Inflammatory macrophage (primary cell): ENCODE measurements around the gene WDR27.
A peak's percentile ranks its signal among the peaks of the same experiment; 100 is the strongest.

ENCODE experiments used
- DNase-seq, 2 donors: peaks; one replicate each; pipeline ENCODE4 v3.0.0-alpha.2; 2020 to 2022

Gene WDR27

GRCh38 chr6:169590376-169590939, 111.4 kb downstream of the WDR27 start:
- DNase-seq: no peak

GRCh38 chr6:169589699-169590257, 112.1 kb downstream of the WDR27 start:
- peak in 1 of 2 donors; percentile 0 for DNase-seq

DNA sequence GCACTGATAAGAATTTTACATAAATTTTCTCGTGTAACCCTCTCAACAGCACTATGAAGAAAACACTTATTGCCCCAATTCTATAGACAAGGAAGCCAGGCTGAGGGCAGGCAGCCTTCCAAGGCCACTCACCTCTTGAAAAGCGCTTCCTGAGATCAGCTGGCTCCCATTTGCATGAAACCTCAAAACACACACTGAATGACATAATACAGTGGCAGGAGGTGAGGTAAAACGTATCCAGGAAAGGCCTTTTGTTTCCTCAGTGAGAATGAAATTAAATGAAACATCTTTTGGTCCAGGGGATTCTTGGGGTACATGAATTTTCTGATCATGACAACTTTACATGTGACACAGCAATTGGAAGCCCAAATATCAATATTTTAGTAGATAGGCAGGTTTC, 112.5 kb downstream of the WDR27 start:
- no peak for DNase-seq

DNA sequence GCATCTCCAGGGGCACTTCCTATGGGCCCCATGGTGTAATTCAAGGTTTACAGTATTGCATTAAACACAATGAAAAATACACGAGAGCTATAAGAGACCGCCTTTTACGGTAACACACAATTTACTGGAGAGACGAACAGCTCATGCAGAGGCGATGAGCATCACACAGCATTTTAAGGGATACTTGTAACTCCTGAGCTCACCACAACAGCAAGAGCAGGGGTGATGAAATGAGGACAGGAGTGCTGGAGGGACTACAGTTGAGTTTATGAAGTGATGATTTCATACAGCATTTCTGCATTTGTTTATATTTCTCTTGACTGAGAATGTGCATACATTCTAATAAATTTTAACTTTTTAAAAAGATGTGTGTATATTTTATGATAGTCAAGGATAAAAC, 113.9 kb downstream of the WDR27 start:
- no peak for DNase-seq

GRCh38 chr6:169583886-169584541, 117.8 kb downstream of the WDR27 start:
- no peak for DNase-seq

- no peak for DNase-seq
Observed at GRCh38 chr6:169579407-169580111, 122.3 kb downstream of the WDR27 start.

GRCh38 chr6:169577974-169578373, 123.9 kb downstream of the WDR27 start:
- DNase-seq: no peak

- no peak for DNase-seq
Observed at GRCh38 chr6:169577236-169577635, 124.6 kb downstream of the WDR27 start.

- no peak for DNase-seq
Observed at GRCh38 chr6:169575821-169576220, 126.0 kb downstream of the WDR27 start.

DNA sequence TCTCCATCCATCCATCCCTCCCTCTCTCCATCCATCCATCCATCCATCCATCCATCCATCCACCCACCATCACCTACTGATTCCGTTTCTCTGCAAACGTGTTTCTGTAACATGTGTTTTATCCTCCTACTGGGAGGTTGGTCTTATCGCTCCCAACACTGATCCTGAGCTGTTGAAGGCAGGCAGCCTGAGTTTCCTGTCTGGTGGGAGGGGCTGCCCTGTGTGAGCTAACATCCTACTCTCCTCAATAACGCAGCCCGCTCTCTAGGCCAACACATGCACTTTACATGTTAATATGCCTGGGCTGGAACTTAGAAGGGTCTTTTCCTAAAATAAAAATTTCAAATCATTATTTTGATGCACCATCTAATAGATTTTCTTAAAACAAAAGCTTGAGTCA, 126.5 kb downstream of the WDR27 start:
- no peak for DNase-seq

DNA sequence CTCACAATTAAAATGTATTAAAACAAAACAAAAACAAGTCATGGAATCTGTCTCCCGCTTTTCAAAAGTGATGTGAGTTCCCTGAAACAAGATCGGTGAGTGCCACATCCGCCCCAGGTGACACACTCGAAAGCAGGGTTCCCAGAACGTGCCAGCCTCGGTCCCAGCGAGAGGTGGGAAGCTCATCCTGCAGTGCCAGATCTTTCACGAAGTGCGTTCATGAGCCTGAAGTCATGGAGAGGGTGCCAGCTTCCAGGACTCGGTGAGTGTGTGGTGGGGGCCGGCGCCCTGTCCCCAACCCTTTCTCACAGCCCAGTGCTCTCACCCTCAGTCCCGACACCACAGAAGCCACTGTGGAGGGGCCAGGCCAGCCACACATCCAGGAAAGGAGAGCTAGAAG, 127.4 kb downstream of the WDR27 start:
- no peak for DNase-seq

- no peak for DNase-seq
Observed at GRCh38 chr6:169573883-169574282, 127.9 kb downstream of the WDR27 start.

DNA sequence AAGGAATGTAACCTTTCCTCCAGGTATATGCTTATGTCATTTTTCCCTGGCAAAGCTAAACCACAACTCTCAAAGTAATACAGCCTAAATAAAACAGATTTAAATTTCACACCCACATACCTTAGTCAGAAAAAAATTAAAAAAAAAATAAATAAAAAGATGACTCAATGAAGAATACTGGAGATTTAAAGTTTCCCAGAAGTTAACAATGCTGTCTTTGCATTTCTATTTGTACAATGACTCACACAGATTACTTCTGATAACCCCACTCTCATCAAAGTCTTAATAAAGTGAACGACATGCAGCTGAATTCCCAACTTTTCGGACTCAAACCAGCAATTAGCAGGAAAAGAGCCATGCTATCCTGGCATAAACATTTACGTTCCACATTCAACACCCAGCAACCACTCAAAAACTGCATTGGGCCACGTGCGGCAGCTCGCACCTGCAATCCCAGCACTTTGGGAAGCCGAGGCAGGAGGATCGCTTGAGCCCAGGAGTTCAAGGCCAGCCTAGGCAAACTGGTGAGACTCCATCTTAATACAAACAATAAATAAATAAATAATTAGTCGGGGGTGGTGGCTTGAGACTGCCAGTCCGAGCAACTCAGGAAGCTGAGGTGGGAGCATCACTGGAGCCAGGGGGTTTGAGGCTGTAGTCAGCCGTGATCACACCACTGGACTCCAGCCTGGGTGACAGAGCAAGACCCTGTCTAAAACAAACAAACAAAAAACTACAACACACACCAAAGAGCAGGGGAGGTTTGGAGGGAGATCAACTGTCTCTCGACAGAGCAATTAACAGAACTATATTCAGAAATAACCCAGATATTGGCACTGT, 130.5 kb downstream of the WDR27 start:
- DNase-seq: no peak

DNA sequence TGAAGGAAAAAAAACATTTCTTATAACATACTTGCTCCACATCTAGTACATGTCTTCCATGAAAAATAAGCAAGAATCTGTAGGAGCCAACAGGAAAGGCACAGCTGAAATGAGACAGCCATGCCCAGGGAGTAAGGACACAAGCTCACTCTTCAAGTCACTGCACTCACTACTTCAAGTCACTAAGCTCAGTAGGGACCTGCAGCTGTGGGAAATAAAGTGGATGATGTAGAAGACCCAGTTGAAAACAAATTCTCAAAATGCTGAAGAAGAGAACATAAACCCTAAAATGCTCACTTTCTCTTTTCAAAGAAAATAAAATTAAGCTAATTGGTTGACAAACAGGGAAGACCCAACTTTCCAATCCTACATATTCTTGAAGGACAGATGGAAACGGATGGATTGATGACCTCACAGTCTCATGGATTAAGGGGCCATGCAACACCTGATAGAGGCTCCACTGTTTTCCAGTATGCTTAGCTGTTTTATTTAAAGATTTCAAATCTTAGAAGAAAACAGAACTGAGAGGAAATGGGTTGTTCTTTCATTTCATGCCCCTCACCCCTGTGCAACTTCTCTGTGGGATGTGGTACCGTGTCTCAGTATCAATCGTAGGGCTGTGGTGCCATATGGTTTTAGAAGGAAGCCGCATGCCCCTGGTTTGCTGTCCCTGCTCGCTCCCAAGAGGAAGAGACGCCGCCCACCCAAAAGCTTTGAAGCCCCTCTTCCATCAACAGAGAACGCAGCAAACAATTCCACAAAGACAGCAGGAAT, 133.3 kb downstream of the WDR27 start:
- no peak for DNase-seq

DNA sequence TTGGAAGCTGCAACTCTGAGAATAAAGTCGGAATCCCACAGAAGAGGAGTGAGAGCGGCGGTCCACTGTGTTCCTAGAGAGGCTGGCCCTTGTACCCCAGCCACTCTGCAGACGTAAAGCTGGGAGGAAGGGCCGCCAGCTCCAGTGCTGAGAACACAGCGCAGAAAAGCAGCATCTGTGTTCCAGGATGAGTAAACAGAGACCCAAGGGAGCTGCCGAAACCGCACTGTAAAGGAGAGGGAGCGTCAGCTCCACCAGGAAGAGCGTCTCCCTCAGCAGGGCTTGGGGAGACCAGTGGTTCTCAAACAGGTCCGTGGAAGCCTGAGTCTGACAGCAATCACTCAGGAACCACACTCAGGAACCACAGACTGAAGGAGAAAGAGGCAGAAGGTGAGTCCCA, 134.0 kb downstream of the WDR27 start:
- DNase-seq: no peak

GRCh38 chr6:169566961-169567750, 134.7 kb downstream of the WDR27 start:
- DNase-seq: no peak

DNA sequence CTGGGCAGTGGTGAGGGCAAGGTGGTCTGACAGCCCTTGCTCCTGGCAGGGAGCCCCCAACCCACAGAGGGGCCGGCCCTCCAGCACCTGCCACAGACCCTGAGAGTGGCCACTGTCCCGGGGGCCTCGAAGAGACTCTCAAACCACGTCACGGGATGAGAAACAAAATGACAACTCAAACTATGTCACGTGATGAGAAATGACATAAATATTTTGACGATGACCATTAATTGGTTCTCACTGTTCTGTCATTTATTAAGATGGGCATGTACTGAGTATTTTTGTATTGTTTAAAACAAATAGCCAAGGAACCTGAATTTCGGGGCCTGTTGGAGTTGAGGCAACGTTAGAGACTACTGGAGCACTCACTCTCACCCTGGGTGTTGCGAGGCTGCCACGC, 135.5 kb downstream of the WDR27 start:
- DNase-seq: no peak

DNA sequence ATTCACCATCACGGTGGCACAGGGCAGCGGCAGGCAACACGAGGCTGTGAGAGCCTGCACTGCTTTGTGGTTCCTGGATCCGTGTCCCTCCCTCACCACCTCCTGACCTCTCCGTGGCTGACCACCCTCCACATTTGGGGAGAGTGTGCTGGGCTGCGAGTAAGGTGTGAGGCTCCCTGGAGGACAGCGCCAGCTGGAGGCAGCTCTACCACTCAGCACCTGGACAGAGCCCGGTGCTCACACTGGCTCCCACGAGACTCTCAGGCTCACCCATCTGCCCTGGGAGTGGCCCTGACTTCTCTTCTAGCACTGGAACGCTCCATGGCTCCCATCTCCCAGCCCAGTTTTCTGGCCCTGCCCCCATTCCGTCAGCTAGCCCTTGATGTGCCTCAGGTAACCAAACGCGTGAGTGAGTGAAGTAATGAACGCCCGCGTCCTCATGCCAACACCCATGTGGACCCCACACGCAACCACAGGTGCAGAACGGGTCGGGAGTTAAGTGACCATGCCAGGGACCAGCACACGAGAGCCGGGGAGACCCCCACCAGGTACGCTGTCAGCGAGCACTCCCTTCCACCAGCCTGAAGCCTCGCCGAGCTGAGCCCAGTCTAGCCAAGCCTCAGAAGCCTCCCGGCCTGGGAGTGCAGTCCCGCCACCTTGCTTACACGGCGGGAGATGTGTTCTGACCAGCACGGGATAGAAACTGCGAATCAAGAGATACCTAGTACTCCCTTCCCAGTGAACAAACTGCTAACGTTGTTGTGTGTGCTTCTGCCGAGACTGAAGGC, 137.2 kb downstream of the WDR27 start:
- no peak for DNase-seq

DNA sequence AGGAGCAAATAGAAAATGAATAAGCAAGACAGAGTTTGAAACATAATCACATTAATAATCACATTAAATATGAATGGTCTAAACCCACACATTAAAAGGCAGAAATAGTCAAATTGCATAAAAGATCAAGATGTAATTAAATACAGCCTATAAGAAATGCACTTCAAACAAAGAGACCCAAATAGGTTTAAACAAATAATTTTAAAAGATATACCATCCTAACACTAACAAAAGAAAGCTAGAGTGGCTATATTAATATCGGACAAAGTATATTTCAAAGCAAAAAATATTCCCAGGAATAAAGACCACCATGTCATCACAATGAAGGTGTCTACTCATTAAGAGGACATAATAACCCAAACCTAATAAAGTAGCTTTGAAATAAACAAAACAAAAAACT, 140.2 kb downstream of the WDR27 start:
- DNase-seq: no peak

DNA sequence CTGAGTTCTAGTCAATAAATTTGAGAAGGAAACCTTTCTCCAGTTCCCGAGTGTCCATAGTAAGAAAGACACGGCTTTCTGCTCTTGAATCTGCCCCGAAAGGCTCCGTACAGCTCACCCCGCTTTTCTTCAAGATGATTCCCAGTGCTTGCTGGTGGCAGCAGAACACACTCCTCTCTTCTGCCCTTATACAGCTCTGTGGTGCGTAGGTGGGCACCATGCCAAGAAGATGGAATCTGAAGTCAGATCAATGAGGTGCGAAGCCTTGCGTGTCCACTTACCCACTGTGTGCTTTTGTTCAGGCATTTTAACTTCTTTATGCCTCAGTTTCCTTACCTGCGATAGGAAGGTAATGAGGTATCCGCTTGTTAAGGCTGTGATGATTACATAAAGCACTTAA, 142.2 kb downstream of the WDR27 start:
- no peak for DNase-seq
